K562 (cell line): ENCODE results near the gene ZNF385D. TPM values are rescaled to one million over a fixed set of nuclear protein-coding genes. Genes with fewer than 3 reads are reported as not detected.

Source experiments
- ATAC-seq: fragments of 200-7000 bp; cut with Tn5 transposase; 3 replicates; pipeline ENCODE4 v1.9.1; 2020; ENCODE audit warnings: moderate library complexity
- BruUV-seq: library from RNA; stranded (reverse); fragments of 400-500 nt; replicated peaks from 2 replicates; lab custom pipeline; 2021; lab: Mats Ljungman, UMichigan
- CTCF ChIA-PET: fragments of 300-600 bp; formaldehyde crosslinking; extraction: SDS; loops from one replicate; lab custom pipeline; 2021; ENCODE audit warnings: low intra/inter-chr PET ratio; lab: Yijun Ruan, JAX
- POLR2A ChIA-PET: fragments of 300-600, 350-650 bp; sonication (Branson Sonifier 250); formaldehyde crosslinking; extraction: SDS; loops from one replicate; lab custom pipeline; 2021; ENCODE audit warnings: antibody characterized with exemption, inconsistent platforms; lab: Yijun Ruan, JAX
- DNase-seq, 4 experiments: peaks; one replicate each; pipeline versions ENCODE4 v3.0.0 to v3.0.0-alpha.2; 2011 to 2018; ENCODE audit warnings: low spot score in 3 of 4, mixed read lengths in 3 of 4; ENCODE audit errors: extremely low read depth in 1 of 4
- FAIRE-seq: peaks from 2 replicates; lab custom pipeline; 2011; peaks lifted over from hg19 to GRCh38; lab: Jason Lieb, UNC
- H2AFZ ChIP-seq: 2 replicates; pipeline ENCODE4 v1.6.0; 2011; ENCODE audit warnings: low read depth, low read length, control low read depth, inconsistent platforms
- H3K27ac ChIP-seq: fragments of 200-600 bp; 3 replicates; pipeline ENCODE4 v1.8.0; 2011; ENCODE audit warnings: low read depth, mild to moderate bottlenecking, control low read depth, inconsistent platforms, low read length, moderate library complexity, mixed read lengths; ENCODE audit errors: extremely low read depth
- H3K27me3 ChIP-seq, 2 experiments: fragments of 300-600 bp in 1 of 2; 2 replicates in 1 of 2; 3 replicates in 1 of 2; pipeline versions ENCODE4 v1.6.0 to v1.8.0; 2011; ENCODE audit warnings: inconsistent platforms in 2 of 2, low read length in 2 of 2, mild to moderate bottlenecking in 1 of 2, mixed read lengths in 1 of 2, moderate library complexity in 1 of 2; ENCODE audit not compliant: control insufficient read depth in 2 of 2, insufficient read depth in 2 of 2
- H3K36me3 ChIP-seq: fragments of 300-600 bp; 3 replicates; pipeline ENCODE4 v1.8.0; 2011; ENCODE audit warnings: mild to moderate bottlenecking, low read length, inconsistent platforms; ENCODE audit not compliant: control insufficient read depth, insufficient read depth
- H3K4me1 ChIP-seq, 2 experiments: fragments of 200-600 bp in 1 of 2; replicated peaks in 1 of 2; 2 replicates in 1 of 2; 3 replicates in 1 of 2; pipeline versions ENCODE4 v1.5.1 to v1.8.0; 2011; ENCODE audit warnings: inconsistent platforms in 2 of 2, low read length in 2 of 2, mild to moderate bottlenecking in 1 of 2, mixed read lengths in 1 of 2, moderate library complexity in 1 of 2; ENCODE audit not compliant: control insufficient read depth in 2 of 2, insufficient read depth in 2 of 2
- H3K4me2 ChIP-seq: 2 replicates; pipeline ENCODE4 v1.6.1; 2011; ENCODE audit warnings: low read length, control low read depth, inconsistent platforms, mixed read lengths; ENCODE audit not compliant: insufficient read depth
- H3K4me3 ChIP-seq: fragments of 200-600 bp; sonication (generic), shearing (Covaris generic); 2 replicates; pipeline ENCODE4 v1.5.1; 2016; ENCODE audit warnings: control low read depth, inconsistent platforms
- H3K79me2 ChIP-seq: fragments of 200-600 bp; 3 replicates; pipeline ENCODE4 v1.8.0; 2011; ENCODE audit warnings: low read length, inconsistent platforms; ENCODE audit not compliant: control insufficient read depth, insufficient read depth
- H3K9ac ChIP-seq, 2 experiments: 2 replicates each; pipeline versions ENCODE4 v1.6.0 to v1.6.1; 2011; ENCODE audit warnings: low read depth in 2 of 2, low read length in 2 of 2, control low read depth in 1 of 2, inconsistent platforms in 1 of 2, mild to moderate bottlenecking in 1 of 2, mixed read lengths in 1 of 2; ENCODE audit not compliant: insufficient read depth in 1 of 2
- H3K9me1 ChIP-seq: one replicate; pipeline ENCODE4 v1.6.0; 2011; ENCODE audit warnings: inconsistent platforms, mild to moderate bottlenecking, low read length, moderate library complexity; ENCODE audit not compliant: control insufficient read depth, insufficient read depth
- H3K9me3 ChIP-seq: replicated peaks from 2 replicates; pipeline ENCODE4 v1.5.1; 2011; ENCODE audit warnings: low read depth, low read length, inconsistent platforms; ENCODE audit not compliant: control insufficient read depth, insufficient read depth
- H4K20me1 ChIP-seq: replicated peaks from 2 replicates; pipeline ENCODE4 v1.6.1; 2011; ENCODE audit warnings: low read length, inconsistent platforms, mixed read lengths; ENCODE audit not compliant: control insufficient read depth, insufficient read depth
- DNMT1 ChIP-seq: fragments of 450-650 bp; IDR thresholded peaks from 2 replicates; pipeline ENCODE4 v1.6.1; 2016; ENCODE audit warnings: antibody characterized with exemption, mild to moderate bottlenecking
- GABPB2 ChIP-seq: fragments of 250-450 bp; sonication (Bioruptor Pico); conservative IDR thresholded peaks from 2 replicates; pipeline ENCODE4 v1.5.1; 2021; ENCODE audit warnings: mild to moderate bottlenecking
- SAFB2 ChIP-seq: fragments of 200-400 bp; formaldehyde crosslinking; IDR thresholded peaks from 2 replicates; pipeline ENCODE4 v1.6.1; 2018; ENCODE audit warnings: borderline replicate concordance, low read length, low read depth, moderate library complexity; ENCODE audit not compliant: severe bottlenecking
- SAP30 ChIP-seq: fragments of 200-600 bp; sonication (generic); IDR thresholded peaks from 2 replicates; pipeline ENCODE4 v1.6.1; 2012; ENCODE audit warnings: borderline replicate concordance, low read depth, mild to moderate bottlenecking, moderate library complexity, low read length, control low read depth, inconsistent platforms; ENCODE audit not compliant: insufficient read depth, poor library complexity, severe bottlenecking
- ZNF76 ChIP-seq: fragments of 250-450 bp; sonication (Bioruptor Pico); IDR thresholded peaks from 2 replicates; pipeline ENCODE4 v1.4.0; 2020; ENCODE audit warnings: mild to moderate bottlenecking, moderate library complexity, borderline replicate concordance
- ZNF785 ChIP-seq: fragments of 250-450 bp; sonication (Bioruptor Pico); IDR thresholded peaks from 2 replicates; pipeline ENCODE4 v1.4.0; 2020; ENCODE audit warnings: mild to moderate bottlenecking
- WGBS: fragments of 100-300 bp; shearing (Covaris generic); methylation state at CpG from one replicate; pipeline ENCODE4 v1.1.6; 2016; ENCODE audit warnings: low coverage, mixed read lengths; ENCODE audit not compliant: insufficient coverage; ENCODE audit errors: missing lambda C conversion rate; 5-methylcytosine and 5-hydroxymethylcytosine counted together
- in situ Hi-C: fragments of 300-500 bp; cut with MboI; formaldehyde crosslinking; loops from 4 replicates; pipeline ENCODE4 v1.15.0; 2018; ENCODE audit warnings: inconsistent platforms, mixed read lengths
- intact Hi-C: fragments of 100-400 bp; cut with micrococcal nuclease; formaldehyde crosslinking; loops from 2 replicates; pipeline ENCODE4 v1.14.2; 2022
- polyA plus RNA-seq, 8 experiments: library from polyadenylated mRNA; depleted of rRNA in 4 of 8; stranded (reverse) in 5 of 8; unstranded in 3 of 8; fragments of >200 nt; fragmentation: Nextera tagmentation in 2 of 8; fragmentation: Illumina TruSeq in 1 of 8; extraction: Ambion mirVana in 2 of 8; extraction: Trizol in 1 of 8; gene quantifications; 2 replicates each; pipeline versions ENCODE4 v1.2.1 to v1.2.3, GENCODE V29; 2011 to 2014; ENCODE audit warnings: inconsistent platforms in 1 of 8, missing spikeins in 1 of 8
- total RNA-seq, 7 experiments: library from RNA; depleted of rRNA in 6 of 7; stranded (reverse); fragments of >200 nt in 6 of 7; fragmentation: Illumina TruSeq in 2 of 7; extraction: Trizol in 2 of 7; gene quantifications; 2 replicates each; pipeline versions ENCODE4 v1.2.1 to v1.2.3, GENCODE V29; 2011 to 2021; ENCODE audit warnings: low replicate concordance in 1 of 7
- TF ChIP-seq, protein P1 (sequence below): IDR thresholded peaks from 3 replicates; pipeline ENCODE4 v1.6.1; 2011; ENCODE audit warnings: borderline replicate concordance, mild to moderate bottlenecking; ENCODE audit not compliant: insufficient read length, insufficient read depth
- TF ChIP-seq, protein P2 (sequence below), 2 experiments: fragments of 450-650 bp; formaldehyde crosslinking in 1 of 2; IDR thresholded peaks; 2 replicates each; pipeline versions ENCODE4 v1.4.0 to v1.6.1; 2014 to 2020; ENCODE audit warnings: mild to moderate bottlenecking in 2 of 2, borderline replicate concordance in 1 of 2, low read depth in 1 of 2

Gene ZNF385D
- total and polyA plus RNA-seq, 9 of the 15 experiments (the other 6 are each of a cell fraction or from before 2014, with no cell fraction given), result 0.14 to 1.7 (median 0.51) TPM

DNA sequence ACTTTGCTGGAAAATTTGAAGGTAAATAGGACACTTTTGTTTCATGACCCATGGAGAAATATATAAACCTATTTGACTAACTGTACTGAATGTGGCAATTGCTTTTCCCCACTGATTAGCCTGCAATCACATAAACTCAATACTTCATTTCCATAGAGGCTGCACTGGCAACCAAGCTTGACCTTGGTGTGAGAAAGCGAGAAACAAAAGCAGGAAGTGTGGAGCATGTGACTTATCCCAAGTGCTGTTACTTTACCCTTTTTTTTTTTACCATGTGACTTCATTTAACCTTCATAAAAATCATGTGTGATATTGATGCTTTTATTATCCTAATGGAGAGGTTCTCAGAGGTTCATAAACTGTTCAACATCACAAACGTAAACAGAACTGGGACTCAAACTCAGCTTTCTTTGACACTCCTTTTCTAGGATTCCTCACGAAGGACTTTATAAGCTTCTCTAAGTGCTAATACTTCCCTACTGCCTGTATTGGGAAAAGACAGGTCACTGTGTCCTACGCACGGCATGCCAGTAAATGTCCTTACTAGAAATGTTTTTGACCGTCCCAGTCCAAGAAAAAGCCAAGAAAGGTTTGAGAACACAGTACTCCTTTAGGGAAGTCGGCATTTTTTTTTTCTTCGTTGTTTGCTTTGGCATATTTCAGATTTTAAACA is 34.9 kb upstream of the ZNF385D start:
- CTCF ChIA-PET, result no interaction called here
- TF ChIP-seq GABPB2 (CRISPR knock-in tag), result no peak
- TF ChIP-seq, protein P1, sequence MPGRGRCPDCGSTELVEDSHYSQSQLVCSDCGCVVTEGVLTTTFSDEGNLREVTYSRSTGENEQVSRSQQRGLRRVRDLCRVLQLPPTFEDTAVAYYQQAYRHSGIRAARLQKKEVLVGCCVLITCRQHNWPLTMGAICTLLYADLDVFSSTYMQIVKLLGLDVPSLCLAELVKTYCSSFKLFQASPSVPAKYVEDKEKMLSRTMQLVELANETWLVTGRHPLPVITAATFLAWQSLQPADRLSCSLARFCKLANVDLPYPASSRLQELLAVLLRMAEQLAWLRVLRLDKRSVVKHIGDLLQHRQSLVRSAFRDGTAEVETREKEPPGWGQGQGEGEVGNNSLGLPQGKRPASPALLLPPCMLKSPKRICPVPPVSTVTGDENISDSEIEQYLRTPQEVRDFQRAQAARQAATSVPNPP, result no peak
- TF ChIP-seq ZNF76 (CRISPR knock-in tag), result no peak
- no peak for TF ChIP-seq SAFB2
- TF ChIP-seq ZNF785 (CRISPR knock-in tag), result no peak
- TF ChIP-seq DNMT1, result no peak
- TF ChIP-seq, protein P2, sequence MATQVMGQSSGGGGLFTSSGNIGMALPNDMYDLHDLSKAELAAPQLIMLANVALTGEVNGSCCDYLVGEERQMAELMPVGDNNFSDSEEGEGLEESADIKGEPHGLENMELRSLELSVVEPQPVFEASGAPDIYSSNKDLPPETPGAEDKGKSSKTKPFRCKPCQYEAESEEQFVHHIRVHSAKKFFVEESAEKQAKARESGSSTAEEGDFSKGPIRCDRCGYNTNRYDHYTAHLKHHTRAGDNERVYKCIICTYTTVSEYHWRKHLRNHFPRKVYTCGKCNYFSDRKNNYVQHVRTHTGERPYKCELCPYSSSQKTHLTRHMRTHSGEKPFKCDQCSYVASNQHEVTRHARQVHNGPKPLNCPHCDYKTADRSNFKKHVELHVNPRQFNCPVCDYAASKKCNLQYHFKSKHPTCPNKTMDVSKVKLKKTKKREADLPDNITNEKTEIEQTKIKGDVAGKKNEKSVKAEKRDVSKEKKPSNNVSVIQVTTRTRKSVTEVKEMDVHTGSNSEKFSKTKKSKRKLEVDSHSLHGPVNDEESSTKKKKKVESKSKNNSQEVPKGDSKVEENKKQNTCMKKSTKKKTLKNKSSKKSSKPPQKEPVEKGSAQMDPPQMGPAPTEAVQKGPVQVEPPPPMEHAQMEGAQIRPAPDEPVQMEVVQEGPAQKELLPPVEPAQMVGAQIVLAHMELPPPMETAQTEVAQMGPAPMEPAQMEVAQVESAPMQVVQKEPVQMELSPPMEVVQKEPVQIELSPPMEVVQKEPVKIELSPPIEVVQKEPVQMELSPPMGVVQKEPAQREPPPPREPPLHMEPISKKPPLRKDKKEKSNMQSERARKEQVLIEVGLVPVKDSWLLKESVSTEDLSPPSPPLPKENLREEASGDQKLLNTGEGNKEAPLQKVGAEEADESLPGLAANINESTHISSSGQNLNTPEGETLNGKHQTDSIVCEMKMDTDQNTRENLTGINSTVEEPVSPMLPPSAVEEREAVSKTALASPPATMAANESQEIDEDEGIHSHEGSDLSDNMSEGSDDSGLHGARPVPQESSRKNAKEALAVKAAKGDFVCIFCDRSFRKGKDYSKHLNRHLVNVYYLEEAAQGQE (IDR thresholded peaks at IDR 0.05; ENCODE audit: borderline replicate concordance), result no peak
- TF ChIP-seq, protein P2 (CRISPR knock-in tag; IDR thresholded peaks at IDR 0.05; ENCODE audit: low read depth), result no peak
- no peak for TF ChIP-seq SAP30
- TF ChIP-seq, all 486 proteins: peak for 0
- no peaks in the 10 kb centered on the region for H3K36me3 ChIP-seq
- no peaks in the 10 kb centered on the region for H3K27me3 ChIP-seq
- no peaks in the 10 kb centered on the region for H3K9me3 ChIP-seq
- H3K4me3 ChIP-seq, result no peak overlapping the region
- no peaks in the 10 kb centered on the region for H3K79me2 ChIP-seq
- no peak overlapping the region for H3K9ac ChIP-seq
- 0% methylated on average over 8 of the region's 8 CpGs for WGBS
- FAIRE-seq (no peak), ATAC-seq (no peak), DNase-seq (no peak)
- intact Hi-C loops (no loop called here), in situ Hi-C loops (no loop called here)
- no peak overlapping the region for H3K27ac ChIP-seq
- POLR2A ChIA-PET, result no interaction called here
- H3K4me1 ChIP-seq, result no peaks in the 10 kb centered on the region
- no peaks in the 10 kb centered on the region for H4K20me1 ChIP-seq
- no TSS peak for BruUV-seq
- H3K9me1 ChIP-seq, result no peaks in the 10 kb centered on the region
- no peak overlapping the region for H3K4me2 ChIP-seq
- no peak overlapping the region for H2AFZ ChIP-seq
